DMS153 treated with DMSO at 0.1 percent for 48 hours (cell line): Measurements from ENCODE around the gene C16orf78.

Source experiments
- DNase-seq: peaks from one replicate; lab custom pipeline; 2025; ENCODE audit not compliant: unreplicated experiment; lab: John Stamatoyannopoulos, UW

Gene C16orf78

DNA sequence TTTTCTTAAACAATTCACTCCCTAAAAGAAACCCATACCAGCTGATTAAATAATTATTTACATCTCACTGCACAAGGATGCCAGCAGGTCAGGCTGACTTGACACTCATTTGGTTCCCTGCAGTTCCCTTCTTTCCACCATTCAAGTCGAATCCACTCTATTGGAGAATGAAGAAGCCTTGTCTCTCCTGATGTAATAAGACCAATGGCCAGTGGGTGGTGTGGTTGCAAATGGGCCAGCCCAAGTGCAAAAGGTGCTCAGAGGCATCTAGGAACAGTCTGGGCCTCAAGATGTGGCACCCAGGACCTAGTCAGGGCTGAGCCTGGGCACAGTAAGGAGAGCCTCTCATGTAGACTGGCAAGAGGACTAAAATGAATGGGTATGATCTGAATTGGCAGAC, 9.3 kb downstream of the C16orf78 start:
- DNase-seq, result no peak

DNA sequence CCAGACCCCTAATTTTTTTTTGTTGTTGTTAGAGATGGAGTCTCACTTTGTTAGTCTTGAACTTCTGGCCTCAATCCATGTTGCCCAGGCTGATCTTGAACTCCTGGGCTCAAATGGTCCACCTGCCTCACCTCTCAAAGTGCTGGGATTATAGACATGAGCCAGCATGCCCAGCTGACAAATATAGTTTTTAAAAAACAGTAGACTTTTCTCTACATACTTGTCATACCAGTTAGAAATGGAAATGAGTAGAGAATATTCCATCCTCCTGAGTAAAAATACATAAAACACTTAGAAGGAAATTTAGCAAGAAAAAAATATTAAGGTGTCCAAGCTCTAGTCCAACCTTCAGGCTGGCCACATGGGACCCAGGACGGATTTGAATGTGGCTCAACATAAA, 21.4 kb downstream of the C16orf78 start:
- DNase-seq, result no peak

DNA sequence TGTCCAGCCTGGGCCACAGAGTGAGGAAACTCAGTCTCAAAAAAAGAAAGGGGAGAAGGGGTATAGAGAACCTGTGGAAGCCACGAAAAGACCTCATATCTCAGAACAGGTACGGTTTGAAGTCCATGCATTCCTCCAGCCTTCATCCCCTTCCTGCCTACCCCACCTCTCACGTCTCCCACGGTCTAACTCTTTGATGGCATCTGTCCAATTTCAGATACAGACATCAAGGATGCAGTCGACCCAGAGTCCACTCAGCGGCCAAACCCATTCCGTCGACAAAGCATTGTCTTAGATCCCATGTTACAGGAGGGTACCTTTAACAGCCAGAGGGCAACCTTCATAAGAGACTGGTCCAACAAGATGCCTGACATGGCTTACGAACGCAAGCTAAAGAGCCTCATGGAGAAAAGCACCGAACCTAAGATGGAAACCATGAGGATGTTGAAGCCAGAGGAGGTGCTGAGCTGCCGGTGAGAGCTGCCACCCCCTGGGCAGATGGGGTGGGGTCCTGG, 22.7 kb downstream of the C16orf78 start:
- no peak for DNase-seq

GRCh38 chr16:49398761-49399160, 25.2 kb downstream of the C16orf78 start:
- DNase-seq, result no peak

DNA sequence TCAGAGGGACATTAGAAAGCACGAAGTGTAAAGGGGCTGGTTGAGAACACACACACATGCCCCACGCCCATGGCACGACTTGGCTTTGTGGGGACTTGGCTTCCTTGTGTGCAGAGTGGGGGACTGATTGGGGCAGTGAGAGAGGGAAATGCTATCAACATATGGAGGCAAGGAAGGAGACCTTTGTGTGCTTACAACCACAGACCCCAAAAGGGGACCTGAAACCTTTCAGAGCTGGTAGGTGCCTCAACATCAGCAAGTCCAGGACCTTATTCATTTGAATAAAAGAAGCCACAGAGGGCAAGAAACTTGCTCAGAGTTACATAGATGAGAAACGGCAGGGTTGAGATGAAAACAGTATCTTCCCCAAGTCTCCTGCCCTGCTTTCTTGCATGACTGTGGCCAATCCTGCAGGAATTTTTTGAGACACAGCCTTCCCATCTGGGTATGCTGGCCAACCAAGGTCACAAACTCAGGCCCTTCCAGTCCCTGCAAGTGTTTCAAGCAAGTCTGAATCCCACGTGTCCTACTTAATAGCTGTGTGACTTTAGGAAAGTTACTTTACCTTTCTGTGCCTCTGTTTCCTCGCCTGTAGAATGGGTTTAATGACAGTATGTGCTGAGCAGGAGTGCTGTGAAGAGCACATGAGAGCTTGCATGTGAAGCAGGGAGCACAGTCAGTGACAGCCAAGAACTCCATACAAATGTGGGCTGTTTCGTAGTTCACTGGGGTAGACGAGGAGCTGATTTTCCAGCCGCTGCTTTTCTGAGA, 26.2 kb downstream of the C16orf78 start:
- no peak for DNase-seq

GRCh38 chr16:49400611-49401010, 27.0 kb downstream of the C16orf78 start:
- DNase-seq, result no peak

DNA sequence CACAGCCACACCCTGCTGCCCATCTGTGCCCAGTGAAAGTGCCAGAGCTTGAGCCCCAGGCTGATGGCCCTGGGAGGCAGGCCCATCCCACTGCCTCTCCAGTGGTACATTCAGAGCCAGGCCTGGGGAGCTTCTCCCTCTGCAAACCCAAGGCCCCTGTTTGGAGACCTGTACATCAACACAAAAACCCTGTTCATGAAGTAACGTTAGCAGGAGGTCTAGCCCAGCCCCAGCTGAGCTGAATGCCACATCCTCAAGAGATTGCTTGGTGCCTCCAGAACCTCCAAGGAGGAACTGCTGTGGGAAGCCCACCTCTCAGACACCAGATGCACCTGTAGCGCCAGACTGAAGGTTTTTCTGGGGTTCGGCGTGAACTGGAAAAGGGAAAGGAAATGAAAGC, 31.5 kb downstream of the C16orf78 start:
- no peak for DNase-seq

DNA sequence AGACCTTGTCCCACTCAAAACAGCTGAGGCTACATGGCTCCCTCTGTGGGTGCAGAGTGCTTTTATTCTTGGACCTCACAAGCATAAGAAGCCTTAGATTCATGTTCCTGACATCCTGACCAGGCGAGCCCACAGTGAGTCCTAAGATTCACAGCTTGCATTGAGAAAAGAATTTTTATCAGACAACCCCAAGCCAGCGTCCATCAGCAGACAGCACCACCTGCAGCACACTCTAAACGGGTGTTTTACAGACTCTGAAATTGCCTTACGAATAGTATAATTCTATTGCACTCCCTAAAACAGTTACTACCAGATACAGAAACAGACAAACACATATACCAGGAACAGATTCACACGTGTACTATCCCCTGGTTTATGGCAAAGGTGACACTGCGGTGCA, 31.9 kb downstream of the C16orf78 start:
- no peak for DNase-seq

- peak; percentile 19 for DNase-seq
Observed at GRCh38 chr16:49407873-49408550, 34.4 kb downstream of the C16orf78 start.

GRCh38 chr16:49409121-49409520, 35.5 kb downstream of the C16orf78 start:
- no peak for DNase-seq

DNA sequence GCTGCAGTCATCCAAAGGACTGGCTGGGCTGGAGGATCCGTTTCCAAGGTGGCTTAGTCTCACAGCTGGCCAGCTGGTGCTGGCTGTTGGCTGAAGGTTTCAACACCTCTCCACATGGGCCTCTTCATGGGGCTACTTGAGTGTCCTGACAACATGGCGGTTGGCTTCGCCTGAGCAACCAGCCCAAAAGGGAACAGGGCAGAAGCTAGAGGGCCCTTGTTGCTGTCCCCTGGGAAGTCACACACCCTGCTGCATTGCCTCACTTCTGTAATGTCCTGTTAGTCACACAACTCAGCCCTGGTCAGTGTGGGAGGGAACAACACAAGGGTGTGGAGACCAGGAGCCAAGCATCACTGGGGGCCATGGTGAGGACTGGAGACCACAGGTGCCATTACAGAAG, 36.6 kb downstream of the C16orf78 start:
- DNase-seq, result no peak

GRCh38 chr16:49411121-49411970, 37.7 kb downstream of the C16orf78 start:
- DNase-seq, result no peak

DNA sequence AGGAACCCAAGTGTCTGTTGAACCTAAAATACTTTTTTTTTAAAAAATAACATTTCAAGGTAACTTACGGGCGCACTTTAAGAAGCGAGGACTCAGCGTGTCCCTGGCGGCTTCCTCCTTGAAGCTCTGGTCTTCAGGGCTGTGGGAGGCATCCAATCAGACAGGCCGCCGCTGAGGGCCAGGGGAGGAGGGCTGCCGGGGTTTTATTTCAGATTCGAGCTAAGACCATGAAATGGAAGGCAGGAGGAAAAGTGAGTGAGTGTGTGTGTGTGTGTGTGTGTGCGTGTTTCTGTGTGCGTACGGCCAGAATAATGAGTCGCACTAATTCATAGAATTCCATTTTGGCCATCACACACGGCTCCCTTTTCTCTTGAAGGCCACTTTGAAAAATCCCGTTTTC, 41.1 kb downstream of the C16orf78 start:
- no peak for DNase-seq

- DNase-seq, result no peak
Observed at GRCh38 chr16:49415083-49415482, 41.5 kb downstream of the C16orf78 start.

DNA sequence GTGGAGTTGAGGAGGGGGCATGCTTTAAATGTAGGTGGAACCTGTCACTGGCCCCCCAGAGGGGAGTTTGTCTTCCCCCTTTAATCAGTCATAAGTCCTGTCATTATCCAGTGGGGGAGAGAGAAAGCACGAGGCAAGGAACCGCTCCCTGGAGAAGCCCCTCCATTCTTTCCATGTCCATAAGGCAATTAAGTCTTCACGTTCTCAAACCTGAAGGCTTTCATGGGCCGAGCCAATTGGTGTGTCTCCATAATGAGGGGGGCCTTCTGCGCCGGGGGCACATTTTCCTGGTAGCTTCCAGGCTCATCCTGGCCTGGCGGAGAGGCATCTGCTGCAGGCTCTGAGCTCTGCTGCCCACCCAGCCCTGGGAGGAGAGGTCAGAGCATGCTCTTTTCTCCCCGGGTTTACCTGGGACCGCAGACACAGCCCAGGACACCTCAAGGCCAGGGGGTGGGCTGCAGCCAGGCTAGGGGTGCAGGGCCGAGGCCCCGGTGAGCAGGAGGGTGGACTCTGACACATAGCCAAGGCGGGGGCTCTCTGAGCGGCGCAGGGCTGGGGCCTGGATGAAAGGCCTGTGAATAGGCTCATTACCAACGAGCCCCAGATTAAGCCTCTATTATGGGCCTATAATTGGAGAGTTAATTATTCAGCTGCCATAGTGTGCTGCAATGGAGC, 42.5 kb downstream of the C16orf78 start:
- no peak for DNase-seq

- no peak for DNase-seq
Observed at GRCh38 chr16:49417354-49417753, 43.8 kb downstream of the C16orf78 start.

DNA sequence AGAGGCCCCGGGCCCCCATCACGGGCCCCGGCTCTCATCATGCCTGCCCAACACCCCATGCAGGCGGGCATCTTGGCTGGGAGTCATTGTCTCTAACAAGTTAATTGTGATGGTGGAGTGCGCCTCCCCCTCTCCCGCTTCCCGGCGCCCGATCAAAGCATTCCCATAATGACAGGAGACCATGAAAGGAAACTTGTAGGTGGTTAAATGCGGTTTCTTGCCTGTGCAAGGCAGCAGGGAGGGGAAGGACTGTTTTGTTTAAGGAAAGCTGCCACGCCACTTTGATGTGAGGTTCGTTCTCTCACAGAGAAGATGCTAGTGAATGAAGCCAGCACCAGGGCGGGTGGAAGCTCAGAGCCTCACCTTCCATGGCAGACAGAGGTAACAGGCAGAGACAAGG, 45.4 kb downstream of the C16orf78 start:
- no peak for DNase-seq

DNA sequence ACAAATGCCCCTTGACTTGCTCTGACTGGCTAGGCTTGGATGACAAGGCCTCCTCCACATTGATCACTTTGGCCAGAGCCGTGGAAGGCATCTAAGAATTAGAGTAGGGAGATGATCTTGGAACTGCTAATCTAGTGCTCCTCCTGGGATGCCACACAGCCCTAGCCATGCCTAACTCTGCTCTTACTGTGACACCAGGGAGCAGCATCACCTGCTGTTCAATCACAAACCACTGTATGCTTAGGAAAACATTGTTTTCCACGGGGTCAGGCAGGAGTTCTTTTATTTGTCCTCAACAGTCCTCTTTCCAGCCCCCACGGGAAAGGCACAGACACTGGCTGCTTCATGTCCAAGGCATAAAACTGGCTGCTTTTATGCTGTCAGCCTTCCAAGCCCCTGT, 46.3 kb downstream of the C16orf78 start:
- DNase-seq, result no peak

DNA sequence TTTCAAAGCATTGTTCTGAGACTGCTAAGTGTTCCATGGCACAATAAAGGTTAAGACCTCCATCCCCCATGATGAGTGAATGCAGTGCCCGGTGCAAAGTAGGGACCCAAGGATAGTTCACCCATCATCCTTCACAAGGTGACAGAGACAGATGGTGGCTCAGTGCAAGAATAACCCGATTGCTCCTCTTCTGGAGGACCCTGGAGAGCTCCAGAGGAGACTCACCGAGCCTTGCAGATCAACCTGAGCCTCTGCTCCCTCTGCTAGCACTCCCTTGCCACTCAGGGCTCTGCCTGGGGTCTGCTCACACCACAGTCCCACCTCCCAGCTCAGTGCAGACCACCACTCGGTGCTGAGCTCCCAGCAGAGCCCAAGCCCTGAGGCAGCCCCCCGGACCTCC, 49.3 kb downstream of the C16orf78 start:
- DNase-seq, result no peak

DNA sequence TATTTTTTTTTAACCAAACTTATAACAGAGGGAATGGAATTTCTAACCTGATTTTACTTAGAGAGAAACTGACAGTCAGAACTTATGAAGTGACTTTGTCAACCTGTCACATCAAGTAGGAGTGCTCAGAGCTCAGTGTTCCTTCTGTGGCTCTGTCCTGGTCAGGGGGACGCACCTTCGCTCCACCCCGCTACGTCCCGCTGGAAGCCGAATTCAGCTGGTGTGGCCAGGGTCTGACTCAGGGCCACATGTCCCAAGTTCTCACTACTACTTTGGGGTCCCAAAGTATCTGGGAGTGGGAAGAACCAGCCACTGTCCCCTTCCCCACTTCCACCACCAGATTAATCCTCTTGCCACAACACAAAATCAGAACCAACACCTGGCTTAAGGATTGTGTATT, 51.4 kb downstream of the C16orf78 start:
- no peak for DNase-seq

DNA sequence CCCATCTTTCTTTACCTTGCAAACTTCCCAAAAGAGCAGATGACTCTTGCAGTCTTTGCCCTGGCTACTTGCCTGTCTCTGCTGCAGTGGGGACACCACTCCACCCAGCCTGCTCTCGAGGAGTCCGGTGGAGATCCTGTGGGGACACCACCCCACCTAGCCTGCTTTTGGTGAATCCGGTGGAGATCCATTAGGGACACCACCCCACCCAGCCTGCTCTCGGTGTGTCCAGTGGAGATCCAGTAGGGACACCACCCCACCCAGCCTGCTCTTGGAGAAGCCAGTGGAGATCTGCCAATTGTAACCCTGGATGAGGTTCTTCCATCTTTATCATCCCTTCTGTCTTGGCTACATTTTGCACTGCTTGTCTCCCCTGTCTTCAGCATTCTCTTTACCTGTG, 54.2 kb downstream of the C16orf78 start:
- no peak for DNase-seq
